Vagina (tissue), 2 donors: ENCODE results near the gene EFCC1.

ENCODE experiments used
- POLR2A ChIP-seq, 2 donors: fragments of 450-650 bp; IDR thresholded peaks; one replicate each; pipeline ENCODE4 v1.6.1; 2017; ENCODE audit warnings: antibody characterized with exemption in 2 of 2, mild to moderate bottlenecking in 2 of 2, moderate library complexity in 2 of 2
- POLR2AphosphoS5 ChIP-seq, 2 donors: sonication (generic); formaldehyde crosslinking; IDR thresholded peaks; one replicate each; pipeline ENCODE4 v1.9.0; 2017; ENCODE audit warnings: antibody characterized with exemption in 2 of 2, mild to moderate bottlenecking in 2 of 2, low read depth in 1 of 2; ENCODE audit not compliant: insufficient read depth in 1 of 2
- TF ChIP-seq, protein P1 (sequence below), 3 experiments: fragments of 450-650 bp in 2 of 3; fragments of 200-600 bp in 1 of 3; sonication (generic) in 1 of 3; IDR thresholded peaks; one replicate each; pipeline ENCODE4 v1.5.1; 2017 to 2019; ENCODE audit warnings: antibody characterized with exemption in 3 of 3, mild to moderate bottlenecking in 2 of 3, moderate library complexity in 2 of 3

DNA sequence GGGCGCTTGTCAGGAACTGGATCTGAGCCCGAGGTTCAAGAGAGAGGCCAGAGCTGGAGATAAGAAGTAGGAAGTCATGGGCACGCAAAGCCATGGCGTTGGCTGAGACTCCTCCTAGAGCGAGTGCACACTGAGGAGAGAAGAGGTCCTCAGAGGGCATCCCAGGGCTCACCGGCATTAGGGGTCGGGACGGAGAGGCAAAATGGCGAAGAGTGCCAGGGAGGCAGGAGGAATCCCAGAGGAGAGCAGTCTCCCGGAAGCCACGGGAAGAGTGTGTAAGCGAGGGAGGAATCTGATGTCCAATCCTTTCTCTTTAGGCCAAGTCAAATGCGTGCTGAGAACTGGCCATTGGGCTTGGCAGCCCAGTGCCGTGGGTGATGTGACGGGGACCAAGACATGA, 24.0 kb downstream of the EFCC1 start:
- TF ChIP-seq, protein P1, sequence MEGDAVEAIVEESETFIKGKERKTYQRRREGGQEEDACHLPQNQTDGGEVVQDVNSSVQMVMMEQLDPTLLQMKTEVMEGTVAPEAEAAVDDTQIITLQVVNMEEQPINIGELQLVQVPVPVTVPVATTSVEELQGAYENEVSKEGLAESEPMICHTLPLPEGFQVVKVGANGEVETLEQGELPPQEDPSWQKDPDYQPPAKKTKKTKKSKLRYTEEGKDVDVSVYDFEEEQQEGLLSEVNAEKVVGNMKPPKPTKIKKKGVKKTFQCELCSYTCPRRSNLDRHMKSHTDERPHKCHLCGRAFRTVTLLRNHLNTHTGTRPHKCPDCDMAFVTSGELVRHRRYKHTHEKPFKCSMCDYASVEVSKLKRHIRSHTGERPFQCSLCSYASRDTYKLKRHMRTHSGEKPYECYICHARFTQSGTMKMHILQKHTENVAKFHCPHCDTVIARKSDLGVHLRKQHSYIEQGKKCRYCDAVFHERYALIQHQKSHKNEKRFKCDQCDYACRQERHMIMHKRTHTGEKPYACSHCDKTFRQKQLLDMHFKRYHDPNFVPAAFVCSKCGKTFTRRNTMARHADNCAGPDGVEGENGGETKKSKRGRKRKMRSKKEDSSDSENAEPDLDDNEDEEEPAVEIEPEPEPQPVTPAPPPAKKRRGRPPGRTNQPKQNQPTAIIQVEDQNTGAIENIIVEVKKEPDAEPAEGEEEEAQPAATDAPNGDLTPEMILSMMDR (IDR thresholded peaks at IDR 0.05), result no peak
- TF ChIP-seq POLR2A (IDR thresholded peaks at IDR 0.05) (no peak), POLR2AphosphoS5 (IDR thresholded peaks at IDR 0.05; ENCODE audit: insufficient read depth in 1 of 2, low read depth in 1 of 2) (no peak)
